A673 (cell line): Measurements from ENCODE around the gene ENTPD7. TPM values are rescaled to one million over a fixed set of nuclear protein-coding genes. Genes with fewer than 3 reads are reported as not detected.
"Not testable (repeated sequence)": the region's sequence is repeated elsewhere in the genome, so short reads cannot be mapped to it uniquely, and the experiment has no call there.

ENCODE experiments used
- BruUV-seq: library from RNA; stranded (reverse); fragments of 400-500 nt; replicated peaks from 2 replicates; lab custom pipeline; 2021; lab: Mats Ljungman, UMichigan
- CTCF ChIA-PET: fragments of 300-600 bp; sonication (Branson Sonifier 250); formaldehyde crosslinking; loops from one replicate; lab custom pipeline; 2022; ENCODE audit warnings: antibody characterized with exemption; lab: Charles Lee
- POLR2A ChIA-PET: fragments of 300-600 bp; sonication (Branson Sonifier 250); formaldehyde crosslinking; loops from one replicate; lab custom pipeline; 2022; ENCODE audit warnings: antibody characterized with exemption; ENCODE audit not compliant: low non-redundant PET; lab: Charles Lee
- DNase-seq: peaks from one replicate; pipeline ENCODE4 v3.0.0-alpha.2; 2015; ENCODE audit warnings: low spot score
- H3K27ac ChIP-seq: fragments of 200-600 bp; sonication (generic); 2 replicates; pipeline ENCODE4 v1.5.1; 2016; ENCODE audit warnings: mixed run types, low read depth, mild to moderate bottlenecking, mixed read lengths, antibody characterized with exemption, low read length; ENCODE audit not compliant: poor library complexity, severe bottlenecking
- H3K27me3 ChIP-seq: fragments of 200-600 bp; sonication (generic); replicated peaks from 2 replicates; pipeline ENCODE4 v1.6.1; 2017; ENCODE audit warnings: mixed run types, low read depth, mild to moderate bottlenecking, mixed read lengths, antibody characterized with exemption, low read length; ENCODE audit not compliant: insufficient read depth, poor library complexity
- H3K36me3 ChIP-seq: fragments of 200-600 bp; sonication (generic); 2 replicates; pipeline ENCODE4 v1.6.1; 2016; ENCODE audit warnings: mixed run types, mild to moderate bottlenecking, mixed read lengths, antibody characterized with exemption, low read length; ENCODE audit not compliant: insufficient read depth, poor library complexity, severe bottlenecking
- H3K4me1 ChIP-seq: fragments of 200-600 bp; sonication (generic); 2 replicates; pipeline ENCODE4 v1.6.1; 2017; ENCODE audit warnings: mixed run types, mild to moderate bottlenecking, mixed read lengths, antibody characterized with exemption, low read length; ENCODE audit not compliant: insufficient read depth, poor library complexity, severe bottlenecking
- H3K4me3 ChIP-seq: fragments of 200-600 bp; sonication (generic); 2 replicates; pipeline ENCODE4 v1.5.1; 2016; ENCODE audit warnings: low read depth, mixed run types, mild to moderate bottlenecking, mixed read lengths, low read length; ENCODE audit not compliant: poor library complexity, severe bottlenecking
- H3K9me3 ChIP-seq: fragments of 200-600 bp; sonication (generic); 2 replicates; pipeline ENCODE4 v1.6.1; 2016; ENCODE audit warnings: mixed run types, low read depth, mild to moderate bottlenecking, mixed read lengths, antibody characterized with exemption, low read length; ENCODE audit not compliant: poor library complexity, severe bottlenecking
- EZH2 ChIP-seq: fragments of 200-600 bp; sonication (generic); IDR thresholded peaks from 2 replicates; pipeline ENCODE4 v1.6.1; 2017; ENCODE audit warnings: borderline replicate concordance, low read depth, mild to moderate bottlenecking, mixed read lengths, antibody characterized with exemption, low read length; ENCODE audit not compliant: poor library complexity, severe bottlenecking
- intact Hi-C: fragments of 100-400 bp; cut with micrococcal nuclease; formaldehyde crosslinking; loops from one replicate; pipeline ENCODE4 v1.10.0; 2022; ENCODE audit not compliant: unreplicated experiment
- total RNA-seq: library from RNA; stranded (reverse); gene quantifications from 2 replicates; pipeline ENCODE4 v1.2.3, GENCODE V29; 2021
- TF ChIP-seq, protein P1 (sequence below): fragments of 300-800, 200-600 bp; sonication (generic); conservative IDR thresholded peaks from 2 replicates; pipeline ENCODE4 v1.5.1; 2017; ENCODE audit warnings: low read depth, mild to moderate bottlenecking, antibody characterized with exemption, low read length, moderate library complexity, mixed read lengths

ENTPD7 gene
- total RNA-seq, 1 experiment from 2014 or later, result 11.1 TPM

GRCh38 chr10:99742701-99743100 is 83.4 kb downstream of the ENTPD7 start:
- H3K27ac ChIP-seq, result no peak overlapping the region
- intact Hi-C loops, result no loop called here
- no TSS peak for BruUV-seq
- POLR2A ChIA-PET, result interaction anchor here (0.5 kb wide), 1 partner anchor 93 kb away, joined by 3 read pairs; no protein-coding TSS in a partner anchor
- CTCF ChIA-PET, result no interaction called here
- DNase-seq, result no peak
- H3K9me3 ChIP-seq, result peaks cover 17% of the 10 kb centered on the region
- H3K36me3 ChIP-seq, result peaks cover 86% of the 10 kb centered on the region
- no peaks in the 10 kb centered on the region for H3K4me1 ChIP-seq
- H3K4me3 ChIP-seq, result no peak overlapping the region
- no peak for TF ChIP-seq EZH2
- TF ChIP-seq, protein P1, sequence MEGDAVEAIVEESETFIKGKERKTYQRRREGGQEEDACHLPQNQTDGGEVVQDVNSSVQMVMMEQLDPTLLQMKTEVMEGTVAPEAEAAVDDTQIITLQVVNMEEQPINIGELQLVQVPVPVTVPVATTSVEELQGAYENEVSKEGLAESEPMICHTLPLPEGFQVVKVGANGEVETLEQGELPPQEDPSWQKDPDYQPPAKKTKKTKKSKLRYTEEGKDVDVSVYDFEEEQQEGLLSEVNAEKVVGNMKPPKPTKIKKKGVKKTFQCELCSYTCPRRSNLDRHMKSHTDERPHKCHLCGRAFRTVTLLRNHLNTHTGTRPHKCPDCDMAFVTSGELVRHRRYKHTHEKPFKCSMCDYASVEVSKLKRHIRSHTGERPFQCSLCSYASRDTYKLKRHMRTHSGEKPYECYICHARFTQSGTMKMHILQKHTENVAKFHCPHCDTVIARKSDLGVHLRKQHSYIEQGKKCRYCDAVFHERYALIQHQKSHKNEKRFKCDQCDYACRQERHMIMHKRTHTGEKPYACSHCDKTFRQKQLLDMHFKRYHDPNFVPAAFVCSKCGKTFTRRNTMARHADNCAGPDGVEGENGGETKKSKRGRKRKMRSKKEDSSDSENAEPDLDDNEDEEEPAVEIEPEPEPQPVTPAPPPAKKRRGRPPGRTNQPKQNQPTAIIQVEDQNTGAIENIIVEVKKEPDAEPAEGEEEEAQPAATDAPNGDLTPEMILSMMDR, result no peak
- H3K27me3 ChIP-seq, result no peaks in the 10 kb centered on the region

GRCh38 chr10:99743841-99744240 is 84.5 kb downstream of the ENTPD7 start:
- no peaks in the 10 kb centered on the region for H3K27me3 ChIP-seq
- intact Hi-C loops, result no loop called here
- BruUV-seq, result no TSS peak
- no peak overlapping the region for H3K4me3 ChIP-seq
- H3K27ac ChIP-seq, result no peak overlapping the region
- H3K9me3 ChIP-seq, result peaks cover 17% of the 10 kb centered on the region
- POLR2A ChIA-PET, result no interaction called here
- no peaks in the 10 kb centered on the region for H3K4me1 ChIP-seq
- no peak for DNase-seq
- CTCF ChIA-PET, result no interaction called here
- H3K36me3 ChIP-seq, result peaks cover 90% of the 10 kb centered on the region
- TF ChIP-seq, protein P1, result no peak
- no peak for TF ChIP-seq EZH2

- H3K27ac ChIP-seq, H3K9me3 ChIP-seq, intact Hi-C loops, BruUV-seq, H3K4me1 ChIP-seq, H3K27me3 ChIP-seq, POLR2A ChIA-PET, DNase-seq, CTCF ChIA-PET, H3K4me3 ChIP-seq: not testable (repeated sequence)
- peaks cover 86% of the 10 kb centered on the region for H3K36me3 ChIP-seq
These were observed 86.9 kb downstream of the ENTPD7 start for GRCh38 chr10:99746166-99746565.

DNA sequence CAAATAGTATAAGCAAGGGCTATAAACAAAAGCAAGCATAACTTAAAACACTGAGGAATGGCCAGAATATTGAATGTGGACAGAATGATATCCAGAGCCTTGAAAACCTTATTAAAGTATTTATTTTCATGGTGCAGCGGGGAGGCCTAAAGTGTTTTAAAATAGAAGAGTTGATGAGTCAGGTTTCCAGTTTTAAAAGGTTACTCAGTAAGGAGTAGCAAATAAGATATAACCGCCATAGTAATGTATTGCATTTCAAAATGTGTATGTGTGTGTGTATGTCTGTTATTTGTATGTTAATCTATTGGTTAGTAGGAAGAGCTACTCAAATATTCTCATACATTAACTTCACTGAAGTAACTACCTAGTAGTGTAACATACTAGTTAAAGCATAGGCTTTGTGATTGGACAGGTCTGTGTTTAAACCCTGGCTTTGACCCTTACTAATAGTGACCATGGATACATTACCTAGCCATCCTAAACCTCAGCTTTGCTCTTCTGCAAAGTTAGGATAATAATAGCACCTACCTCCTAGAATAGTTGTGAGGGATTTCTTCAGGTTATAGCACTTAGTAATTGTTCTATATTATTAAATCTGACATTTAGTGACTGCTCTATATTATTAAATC is 89.6 kb downstream of the ENTPD7 start:
- intact Hi-C loops, result no loop called here

More for the DNA sequence above, 89.6 kb downstream of the ENTPD7 start:
- ChIA-PET POLR2A (no interaction called here), CTCF (no interaction called here)
- no peak for TF ChIP-seq EZH2
- no TSS peak for BruUV-seq
- no peak for DNase-seq
- Histone ChIP-seq H3K4me3 (no peak overlapping the region), H3K27me3 (no peaks in the 10 kb centered on the region), H3K9me3 (no peaks in the 10 kb centered on the region), H3K36me3 (peaks cover 73% of the 10 kb centered on the region), H3K27ac (no peak overlapping the region), H3K4me1 (no peaks in the 10 kb centered on the region)
